ENCODE data around the gene RUNX2. TPM values are rescaled to one million over a fixed set of nuclear protein-coding genes. Genes with fewer than 3 reads are reported as not detected.

RUNX2 gene
- total RNA-seq, 1 experiment from 2014 or later, result 9.3 TPM

DNA sequence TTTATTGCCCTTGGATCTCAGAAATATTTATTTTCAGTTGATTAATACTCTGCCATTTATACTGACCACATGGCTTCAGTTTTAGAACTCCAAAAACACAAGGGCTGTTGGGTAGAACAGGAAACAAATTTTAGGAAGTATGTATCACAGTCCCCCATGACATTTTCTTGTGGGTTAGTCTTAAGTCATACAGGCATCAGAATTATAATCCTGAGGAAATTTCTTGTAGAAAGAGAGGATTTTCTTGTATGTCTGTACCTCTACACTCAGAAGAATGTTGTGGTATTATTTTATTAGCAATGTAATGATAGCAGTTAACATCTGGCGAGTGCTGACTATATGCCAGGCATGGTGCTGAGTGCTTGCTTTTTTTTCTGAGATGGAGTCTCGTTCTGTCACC, 384.7 kb downstream of the RUNX2 start:
- no TSS peak for BruUV-seq (replicated peaks)
- Mint-ChIP-seq H3K4me1 (ENCODE audit: insufficient read depth, unreplicated experiment) (peaks cover 11% of the 10 kb centered on the region), H3K27me3 (ENCODE audit: insufficient read depth, unreplicated experiment) (no peaks in the 10 kb centered on the region), H3K4me3 (ENCODE audit: unreplicated experiment) (no peak overlapping the region), H3K36me3 (ENCODE audit: insufficient read depth, unreplicated experiment) (no peaks in the 10 kb centered on the region), H3K9me3 (ENCODE audit: unreplicated experiment) (no peaks in the 10 kb centered on the region), H3K27ac (ENCODE audit: low read depth, unreplicated experiment) (no peak overlapping the region)
- intact Hi-C loops (cut with micrococcal nuclease), result loop anchor here (5.0 kb wide), 2 partner anchors 335 to 625 kb away; partner anchors contain the start of gene SUPT3H
- no peak for DNase-seq (ENCODE audit: unreplicated experiment)
- ChIA-PET CTCF (interaction anchor here (1.8 kb wide), 1 partner anchor 295 kb away, joined by 10 read pairs; no protein-coding TSS in a partner anchor), POLR2A (no interaction called here)
- TF ChIP-seq, protein P1, sequence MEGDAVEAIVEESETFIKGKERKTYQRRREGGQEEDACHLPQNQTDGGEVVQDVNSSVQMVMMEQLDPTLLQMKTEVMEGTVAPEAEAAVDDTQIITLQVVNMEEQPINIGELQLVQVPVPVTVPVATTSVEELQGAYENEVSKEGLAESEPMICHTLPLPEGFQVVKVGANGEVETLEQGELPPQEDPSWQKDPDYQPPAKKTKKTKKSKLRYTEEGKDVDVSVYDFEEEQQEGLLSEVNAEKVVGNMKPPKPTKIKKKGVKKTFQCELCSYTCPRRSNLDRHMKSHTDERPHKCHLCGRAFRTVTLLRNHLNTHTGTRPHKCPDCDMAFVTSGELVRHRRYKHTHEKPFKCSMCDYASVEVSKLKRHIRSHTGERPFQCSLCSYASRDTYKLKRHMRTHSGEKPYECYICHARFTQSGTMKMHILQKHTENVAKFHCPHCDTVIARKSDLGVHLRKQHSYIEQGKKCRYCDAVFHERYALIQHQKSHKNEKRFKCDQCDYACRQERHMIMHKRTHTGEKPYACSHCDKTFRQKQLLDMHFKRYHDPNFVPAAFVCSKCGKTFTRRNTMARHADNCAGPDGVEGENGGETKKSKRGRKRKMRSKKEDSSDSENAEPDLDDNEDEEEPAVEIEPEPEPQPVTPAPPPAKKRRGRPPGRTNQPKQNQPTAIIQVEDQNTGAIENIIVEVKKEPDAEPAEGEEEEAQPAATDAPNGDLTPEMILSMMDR (IDR thresholded peaks at IDR 0.05; ENCODE audit: unreplicated experiment), result no peak

Other genes with a start within 250 kb of the RUNX2 start
- gene SUPT3H, start 49.6 kb downstream of the RUNX2 start, total RNA-seq (2022), result 12.7 and 14.4 TPM in 2 replicates